Mesodermal cell (in vitro differentiated cells): ENCODE measurements around the gene AP2A2.

ENCODE experiments used
- H3K27ac ChIP-seq: 2 replicates; pipeline ENCODE4 v1.7.0; 2013; ENCODE audit warnings: mild to moderate bottlenecking, low read depth, low read length, moderate library complexity; ENCODE audit not compliant: severe bottlenecking
- H3K36me3 ChIP-seq: 2 replicates; pipeline ENCODE4 v1.7.1; 2013; ENCODE audit warnings: mild to moderate bottlenecking, low read length, moderate library complexity; ENCODE audit not compliant: control insufficient read depth, insufficient read depth
- H3K4me1 ChIP-seq: one replicate; pipeline ENCODE4 v1.7.1; 2013; ENCODE audit warnings: mild to moderate bottlenecking, low read length; ENCODE audit not compliant: insufficient read depth, control insufficient read depth, poor library complexity, severe bottlenecking
- H3K4me3 ChIP-seq: 2 replicates; pipeline ENCODE4 v1.7.0; 2013; ENCODE audit warnings: low read length, control low read depth, mild to moderate bottlenecking; ENCODE audit not compliant: insufficient read depth, poor library complexity, severe bottlenecking; ENCODE audit errors: extremely low read depth
- H3K9me3 ChIP-seq: 2 replicates; pipeline ENCODE4 v1.7.1; 2013; ENCODE audit warnings: mild to moderate bottlenecking, low read length, moderate library complexity; ENCODE audit not compliant: control insufficient read depth
- WGBS, 2 experiments: methylation state at CpG; one replicate each; pipeline ENCODE4 v1.1.5; 2013; ENCODE audit warnings: missing lambda C conversion rate in 2 of 2; ENCODE audit not compliant: insufficient coverage in 2 of 2; 5-methylcytosine and 5-hydroxymethylcytosine counted together

AP2A2 gene

DNA sequence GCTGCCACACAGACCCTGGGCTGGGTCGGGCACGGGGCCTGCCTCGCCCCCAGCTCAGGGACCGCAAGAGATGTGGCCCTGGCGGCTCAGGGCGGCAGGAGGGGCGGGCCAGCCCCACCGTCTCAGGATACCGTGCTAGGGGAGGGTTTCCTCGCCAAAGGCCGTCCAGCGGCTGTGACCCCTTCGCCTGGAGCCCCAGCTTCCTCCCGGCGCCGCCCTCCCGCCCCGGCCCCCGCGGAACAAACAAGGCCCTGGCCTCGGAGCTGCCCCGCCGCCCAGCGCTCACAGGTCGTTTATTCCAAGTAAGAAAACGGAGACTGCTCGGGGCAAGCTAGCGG lies 543 bp upstream of the AP2A2 start:
- WGBS, 2 experiments: 91 to 92% methylated on average over 23 to 25 of the region's 28 CpGs
- peaks cover 32% of the 10 kb centered on the region for H3K36me3 ChIP-seq
- no peak overlapping the region for H3K27ac ChIP-seq
- H3K4me3 ChIP-seq: peak overlapping the region; percentile 18
- peaks cover 8% of the 10 kb centered on the region for H3K4me1 ChIP-seq
- H3K9me3 ChIP-seq: no peaks in the 10 kb centered on the region

DNA sequence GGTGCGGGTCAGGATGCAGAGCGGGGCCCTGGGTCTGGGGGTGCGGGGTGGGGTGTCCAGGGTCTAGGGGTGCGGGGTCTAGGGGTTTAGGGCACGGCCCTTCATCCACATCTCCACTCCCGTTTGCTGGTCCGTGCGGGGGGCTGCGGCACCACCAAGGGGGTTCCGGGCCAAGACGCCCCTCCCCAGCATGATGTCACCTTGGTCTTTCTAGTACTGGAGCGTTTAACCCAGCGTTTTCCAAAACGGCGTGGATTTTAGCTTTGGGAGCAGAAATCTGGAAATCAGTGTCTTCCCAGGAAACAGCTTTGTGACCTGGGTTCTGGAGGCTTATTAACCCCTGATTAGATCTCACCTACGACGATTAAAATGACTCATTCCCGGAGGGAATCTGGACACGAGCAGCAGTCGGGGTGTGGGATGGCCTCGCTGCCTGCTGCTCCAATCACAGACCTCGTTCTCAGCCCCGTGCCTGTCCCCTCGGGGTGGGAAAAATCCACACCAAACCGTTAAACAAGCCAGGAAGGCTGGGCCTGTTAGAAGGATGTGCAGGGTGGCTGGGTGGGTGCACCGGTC lies 759 bp downstream of the AP2A2 start:
- Histone ChIP-seq H3K36me3 (peaks cover 37% of the 10 kb centered on the region), H3K27ac (peak overlapping the region; percentile 69), H3K4me3 (peak overlapping the region; percentile 79), H3K4me1 (peaks cover 14% of the 10 kb centered on the region), H3K9me3 (no peaks in the 10 kb centered on the region)
- WGBS, 2 experiments: 3 to 7% methylated on average over 15 to 17 of the region's 26 CpGs

DNA sequence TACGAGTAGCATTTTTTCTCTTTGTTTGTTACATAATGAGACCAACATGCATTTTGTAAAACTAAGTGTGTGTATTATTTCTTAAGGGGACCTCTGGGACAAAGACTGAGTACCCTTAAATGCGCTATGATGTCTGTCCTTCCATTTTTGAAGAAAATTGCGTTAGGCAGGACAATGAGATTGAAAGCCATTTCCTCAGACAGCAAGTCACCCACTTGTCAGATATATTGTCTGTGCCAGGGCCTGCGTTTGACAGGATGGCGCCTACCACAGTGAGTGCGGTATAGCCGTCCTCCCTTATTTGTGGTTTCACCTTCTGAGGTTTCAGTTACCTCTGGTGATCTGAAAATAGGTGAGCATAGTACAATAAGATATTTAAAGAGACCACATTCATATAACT lies 2.2 kb downstream of the AP2A2 start:
- H3K27ac ChIP-seq: no peak overlapping the region
- 97 to 98% methylated on average over 4 of the region's 7 CpGs for WGBS, 2 experiments

DNA sequence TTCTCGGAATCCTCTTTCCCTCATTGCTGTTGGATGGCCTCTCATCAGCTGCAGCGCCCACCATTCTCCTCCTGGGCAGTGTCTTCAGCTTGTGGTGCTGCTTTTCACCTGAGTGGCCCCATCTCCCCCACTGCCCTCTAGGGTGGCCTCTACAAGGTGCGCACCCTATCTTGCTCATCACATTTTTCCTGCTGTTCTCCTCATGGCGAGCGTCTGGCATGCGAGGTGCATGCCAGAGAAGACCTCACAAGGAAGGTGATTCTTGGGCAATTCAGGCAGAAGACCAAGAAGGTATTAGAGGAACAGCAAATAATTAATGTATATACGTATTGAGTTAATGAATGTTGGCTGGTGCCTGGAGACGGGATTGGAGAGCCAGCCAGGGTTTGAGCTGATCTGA lies 3.1 kb downstream of the AP2A2 start:
- Histone ChIP-seq H3K36me3 (peaks cover 50% of the 10 kb centered on the region), H3K9me3 (no peaks in the 10 kb centered on the region), H3K27ac (no peak overlapping the region), H3K4me3 (no peak overlapping the region), H3K4me1 (peaks cover 16% of the 10 kb centered on the region)
- WGBS, 2 experiments: 88 to 91% methylated on average over 7 to 8 of the region's 8 CpGs

More for the DNA sequence above, 2.2 kb downstream of the AP2A2 start:
- Histone ChIP-seq H3K36me3 (peaks cover 43% of the 10 kb centered on the region), H3K9me3 (no peaks in the 10 kb centered on the region), H3K4me3 (no peak overlapping the region), H3K4me1 (peaks cover 16% of the 10 kb centered on the region)

DNA sequence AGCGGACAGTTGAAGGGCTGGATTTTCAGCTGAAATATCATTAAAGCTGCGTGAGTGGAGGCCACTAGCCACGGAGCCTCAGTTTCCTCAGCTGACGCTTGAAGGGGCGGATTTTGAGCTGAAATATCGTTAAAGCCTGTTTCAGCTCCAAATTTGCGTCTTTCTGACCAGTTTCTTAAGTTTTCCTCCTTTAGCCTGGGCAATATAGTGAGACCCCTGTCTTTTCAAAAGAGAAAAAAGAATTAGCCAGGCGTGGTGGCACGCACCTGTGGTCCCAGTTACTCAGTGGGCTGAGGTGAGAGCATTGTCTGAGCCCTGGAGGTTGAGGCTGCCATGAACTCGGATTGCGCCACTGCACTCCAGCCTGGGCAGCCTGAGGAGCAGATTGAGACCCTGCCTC lies 3.7 kb downstream of the AP2A2 start:
- H3K36me3 ChIP-seq: peaks cover 52% of the 10 kb centered on the region
- H3K9me3 ChIP-seq: no peaks in the 10 kb centered on the region
- no peak overlapping the region for H3K27ac ChIP-seq
- H3K4me3 ChIP-seq: no peak overlapping the region
- H3K4me1 ChIP-seq: peaks cover 16% of the 10 kb centered on the region
- 98 to 99% methylated on average over 10 to 11 of the region's 11 CpGs for WGBS, 2 experiments

DNA sequence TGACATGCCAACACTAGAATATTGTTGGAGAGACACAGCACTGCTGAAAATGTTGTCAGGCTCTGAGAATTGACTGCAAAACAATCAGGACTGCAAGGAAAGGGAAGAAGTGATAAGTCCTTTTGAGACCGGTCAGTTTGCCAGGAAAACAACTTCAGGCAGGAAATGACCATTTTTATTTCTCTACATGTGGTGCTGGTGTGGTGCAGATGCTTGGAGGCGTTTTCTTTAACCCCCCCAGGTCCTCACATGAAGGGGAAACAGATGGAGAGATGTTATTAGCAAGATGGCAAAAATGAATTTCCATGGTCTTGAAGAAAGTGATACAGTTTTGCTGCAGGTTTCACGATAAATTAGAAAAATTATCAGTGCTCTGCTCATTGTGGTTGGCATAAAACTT lies 5.7 kb downstream of the AP2A2 start:
- H3K4me1 ChIP-seq: peaks cover 16% of the 10 kb centered on the region
- H3K4me3 ChIP-seq: no peak overlapping the region
- no peaks in the 10 kb centered on the region for H3K9me3 ChIP-seq
- H3K27ac ChIP-seq: peak overlapping the region; percentile 53
- 90 to 100% methylated on average over 1 to 2 of the region's 3 CpGs for WGBS, 2 experiments
- peaks cover 60% of the 10 kb centered on the region for H3K36me3 ChIP-seq

DNA sequence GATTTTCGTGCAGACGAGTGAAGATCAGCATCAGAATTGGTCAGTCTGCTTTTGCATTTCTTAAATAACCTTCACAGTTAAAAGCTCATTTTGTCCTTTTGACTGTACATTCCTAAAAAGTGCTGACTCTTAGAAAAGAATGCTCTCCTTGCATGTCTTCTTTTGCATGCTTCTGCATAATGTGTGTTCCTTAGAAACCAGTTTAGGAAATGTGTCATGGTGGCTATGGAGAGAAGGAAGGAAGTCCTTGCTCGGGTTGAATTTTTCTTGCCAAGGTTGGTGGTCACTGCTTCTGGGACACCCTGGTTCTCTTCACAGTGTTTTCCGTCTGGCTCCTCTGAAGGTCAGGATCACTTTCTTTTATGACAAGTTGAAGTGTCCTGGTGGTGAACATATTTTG lies 6.8 kb downstream of the AP2A2 start:
- Histone ChIP-seq H3K4me3 (no peak overlapping the region), H3K27ac (peak overlapping the region; percentile 6), H3K4me1 (peaks cover 7% of the 10 kb centered on the region), H3K9me3 (no peaks in the 10 kb centered on the region), H3K36me3 (peaks cover 57% of the 10 kb centered on the region)
- WGBS, 2 experiments: 74 to 87% methylated on average over 3 of the region's 4 CpGs

DNA sequence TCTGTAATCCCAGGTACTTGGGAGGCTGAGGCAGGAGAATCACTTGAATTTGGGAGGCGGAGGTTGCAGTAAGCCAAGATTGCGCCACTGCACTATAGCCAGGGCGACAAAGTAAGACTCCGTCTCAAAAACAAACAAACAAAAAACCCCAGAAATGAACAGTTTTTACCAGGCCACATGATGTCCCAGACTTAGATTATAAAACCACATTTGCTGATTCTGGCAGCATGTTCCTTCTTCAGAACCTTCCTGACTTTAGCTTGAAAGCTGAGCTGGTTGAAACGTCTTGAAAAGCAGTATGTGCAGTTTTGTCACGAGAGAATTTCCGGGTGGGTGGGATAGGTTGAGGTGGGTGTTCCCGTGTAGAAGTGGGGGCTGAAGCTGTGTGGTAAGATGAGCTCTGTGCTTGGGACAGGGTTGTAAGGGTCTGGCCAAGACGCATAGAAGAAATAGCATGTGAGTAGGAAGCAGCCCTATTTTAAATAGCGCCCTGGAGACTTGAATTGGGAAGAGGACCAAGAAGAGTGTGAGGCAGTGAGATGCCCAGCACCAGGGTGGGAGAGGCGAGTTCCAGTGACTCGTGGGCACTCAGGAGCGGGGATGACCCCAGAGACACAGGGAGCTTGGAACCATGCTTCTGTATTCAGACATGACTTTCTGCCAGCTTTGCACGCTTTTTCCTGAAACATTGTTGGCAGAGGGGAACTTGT lies 7.6 kb downstream of the AP2A2 start:
- WGBS, 2 experiments: 79 to 88% methylated on average over 12 to 13 of the region's 14 CpGs
- H3K4me1 ChIP-seq: peaks cover 14% of the 10 kb centered on the region
- no peak overlapping the region for H3K4me3 ChIP-seq
- no peaks in the 10 kb centered on the region for H3K9me3 ChIP-seq
- no peak overlapping the region for H3K27ac ChIP-seq
- peaks cover 56% of the 10 kb centered on the region for H3K36me3 ChIP-seq

DNA sequence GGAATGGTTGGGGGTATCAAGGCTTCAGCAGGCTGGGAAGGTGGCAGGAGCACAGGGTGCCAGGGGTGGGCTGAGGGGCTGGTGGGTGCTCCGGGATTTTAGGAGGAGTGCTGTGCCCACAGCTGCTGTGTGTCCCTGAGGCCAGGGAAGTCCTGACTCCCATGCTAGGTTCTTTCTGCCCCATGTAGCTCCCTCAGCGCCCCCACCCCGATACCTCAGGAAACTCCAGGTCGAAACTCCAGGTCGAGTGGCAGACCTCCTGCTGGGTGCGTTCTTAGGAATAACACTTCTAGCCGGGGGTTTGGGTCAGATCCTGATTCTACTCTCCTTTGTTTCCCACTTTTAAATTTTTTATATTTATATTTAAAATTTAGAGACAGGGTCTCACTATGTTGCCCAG lies 8.3 kb downstream of the AP2A2 start:
- no peaks in the 10 kb centered on the region for H3K9me3 ChIP-seq
- peaks cover 14% of the 10 kb centered on the region for H3K4me1 ChIP-seq
- no peak overlapping the region for H3K4me3 ChIP-seq
- 60 to 74% methylated on average over 5 to 6 of the region's 7 CpGs for WGBS, 2 experiments
- peaks cover 51% of the 10 kb centered on the region for H3K36me3 ChIP-seq
- no peak overlapping the region for H3K27ac ChIP-seq

DNA sequence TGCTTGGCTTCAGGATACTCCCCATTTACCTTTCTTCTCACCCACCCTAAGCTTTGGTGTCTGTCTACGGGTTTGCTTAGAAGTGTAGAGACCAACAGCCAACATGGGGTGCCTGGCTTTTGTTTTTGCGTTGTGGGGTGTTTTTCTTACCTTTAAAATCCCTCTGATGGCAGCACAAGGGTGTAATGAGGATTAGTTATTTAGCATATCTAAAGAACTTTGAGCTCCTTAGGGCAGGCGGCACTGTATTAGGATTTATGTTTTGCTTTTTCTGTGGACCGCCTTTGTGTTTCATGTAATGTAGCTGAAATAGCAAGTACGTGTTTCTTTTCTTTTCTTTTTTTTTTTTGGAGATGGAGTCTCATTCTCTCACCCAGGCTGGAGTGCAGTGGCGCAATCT lies 8.9 kb downstream of the AP2A2 start:
- Histone ChIP-seq H3K36me3 (peaks cover 45% of the 10 kb centered on the region), H3K27ac (no peak overlapping the region), H3K9me3 (no peaks in the 10 kb centered on the region), H3K4me3 (no peak overlapping the region), H3K4me1 (peaks cover 14% of the 10 kb centered on the region)
- 73 to 88% methylated on average over 1 to 3 of the region's 6 CpGs for WGBS, 2 experiments

DNA sequence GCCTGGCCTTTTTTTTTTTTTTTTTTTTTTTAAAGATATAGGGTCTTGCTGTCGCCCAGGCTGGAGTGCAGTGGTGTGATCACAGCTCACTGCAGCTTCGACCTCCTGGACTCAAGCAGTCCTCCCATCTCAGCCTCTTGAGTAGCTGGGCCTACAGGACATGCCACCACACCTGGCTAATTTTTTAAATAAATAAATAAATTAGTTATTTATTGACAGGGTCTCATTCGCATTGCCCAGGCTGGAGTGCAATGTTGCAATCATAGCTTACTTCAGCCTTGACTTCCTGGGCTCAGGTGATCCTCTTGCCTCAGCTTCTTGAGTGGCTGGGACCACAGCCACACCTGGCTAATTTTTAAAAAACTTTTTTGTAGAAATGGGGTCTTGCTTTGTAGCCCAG lies 10.5 kb downstream of the AP2A2 start:
- 90% methylated on average over 2 of the region's 3 CpGs; no CpG with 5 or more reads in 1 of the 2 experiments for WGBS, 2 experiments
- no peak overlapping the region for H3K27ac ChIP-seq
- no peaks in the 10 kb centered on the region for H3K9me3 ChIP-seq
- no peak overlapping the region for H3K4me3 ChIP-seq
- H3K4me1 ChIP-seq: peaks cover 11% of the 10 kb centered on the region
- H3K36me3 ChIP-seq: peaks cover 46% of the 10 kb centered on the region
